Islet precursor cell (in vitro differentiated cells): Measurements from ENCODE around the gene BATF2.
A peak's percentile ranks its signal among the peaks of the same experiment; 100 is the strongest.
"Not testable (repeated sequence)": the region's sequence is repeated elsewhere in the genome, so short reads cannot be mapped to it uniquely, and the experiment has no call there.

ENCODE experiments used
- DNase-seq: peaks from one replicate; pipeline ENCODE4 v3.0.0-alpha.2; 2018

BATF2 gene

GRCh38 chr11:65013130-65013887 lies 16.5 kb upstream of the BATF2 start:
- peak; percentile 94 for DNase-seq

GRCh38 chr11:65008873-65009272 lies 12.1 kb upstream of the BATF2 start:
- no peak for DNase-seq

GRCh38 chr11:65008016-65008415 lies 11.2 kb upstream of the BATF2 start:
- no peak for DNase-seq

- not testable (repeated sequence) for DNase-seq
Measured at GRCh38 chr11:65003968-65004367, 7.2 kb upstream of the BATF2 start.

DNA sequence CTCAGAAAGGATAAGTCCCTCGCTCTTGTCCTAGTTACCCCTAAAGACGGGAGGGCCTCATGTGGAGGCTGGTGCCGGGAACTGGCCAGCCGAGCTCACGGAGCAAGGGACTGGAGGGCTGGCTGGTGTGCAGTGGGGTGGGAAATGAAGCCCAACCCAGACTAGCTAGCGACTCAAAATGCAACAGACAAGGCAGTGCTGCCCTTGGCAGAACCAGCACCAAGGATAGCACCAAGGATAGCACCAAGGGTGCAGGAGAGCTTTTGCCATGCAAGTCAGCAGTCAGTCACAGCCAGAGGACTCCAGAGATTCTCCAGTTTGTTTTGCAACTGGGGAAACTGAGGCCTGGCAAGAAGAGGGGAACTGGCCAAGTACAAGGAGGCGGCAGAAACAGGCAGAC lies 6.5 kb upstream of the BATF2 start:
- DNase-seq: peak; percentile 76

GRCh38 chr11:65002706-65003105 lies 5.9 kb upstream of the BATF2 start:
- DNase-seq: no peak

- no peak for DNase-seq
Measured at GRCh38 chr11:64999478-64999877, 2.7 kb upstream of the BATF2 start.

DNA sequence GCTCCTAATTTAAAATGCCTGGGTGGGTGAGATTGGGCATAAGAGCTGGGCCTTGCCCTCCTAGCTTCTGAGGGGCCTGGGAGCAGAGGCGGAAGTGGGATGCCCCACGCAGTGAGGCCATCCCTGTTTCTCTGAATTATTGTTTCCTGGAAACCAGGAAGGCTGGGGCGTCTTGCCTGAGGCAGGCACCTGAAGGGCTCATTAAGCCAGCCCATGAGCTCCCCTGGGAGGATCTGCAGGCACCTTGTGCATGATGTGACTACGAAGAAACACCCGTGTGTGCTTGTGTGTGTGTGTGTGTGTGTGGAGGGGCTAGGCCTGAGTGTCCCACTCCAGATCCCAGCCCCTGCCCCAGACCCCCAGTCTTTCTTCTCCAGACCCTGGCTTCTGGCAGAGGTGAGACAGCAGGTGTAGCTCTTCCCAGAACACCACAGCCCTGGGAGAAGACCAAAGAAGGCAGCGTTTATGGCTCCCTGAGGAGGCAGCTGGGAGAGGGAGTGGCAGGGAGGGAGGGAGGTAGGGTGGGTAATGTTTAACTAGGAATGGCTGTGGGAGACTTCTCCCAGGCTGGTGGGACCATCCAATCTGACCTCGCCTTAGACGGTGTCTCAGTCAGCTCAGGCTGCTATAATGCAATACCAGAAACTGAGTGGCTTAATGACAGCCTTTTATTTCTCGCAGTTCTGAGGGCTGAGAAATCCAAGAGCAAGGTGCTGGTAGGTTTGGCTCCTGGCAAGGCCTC lies 2.1 kb upstream of the BATF2 start:
- no peak for DNase-seq

DNA sequence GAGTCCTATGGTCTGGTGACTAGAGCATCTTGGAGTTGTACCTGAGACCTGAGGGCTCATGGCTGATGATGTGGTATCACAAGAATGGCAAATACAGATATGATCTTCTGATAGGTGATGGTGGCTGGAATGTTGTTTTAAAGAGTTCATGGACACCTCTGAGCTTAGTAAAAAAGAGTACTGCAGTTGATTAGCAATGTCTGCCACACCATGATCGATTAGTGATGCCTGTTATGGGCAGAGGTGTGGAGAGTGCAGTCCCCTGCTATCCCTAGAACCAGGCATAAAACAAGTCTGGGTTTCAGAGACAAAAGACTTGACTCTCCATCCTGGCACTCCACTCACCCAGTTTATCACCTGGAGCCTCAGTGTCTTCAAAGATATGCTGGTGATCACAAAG lies 1.4 kb upstream of the BATF2 start:
- no peak for DNase-seq

- DNase-seq: no peak
Measured at GRCh38 chr11:64996327-64996709, 453 bp downstream of the BATF2 start.

DNA sequence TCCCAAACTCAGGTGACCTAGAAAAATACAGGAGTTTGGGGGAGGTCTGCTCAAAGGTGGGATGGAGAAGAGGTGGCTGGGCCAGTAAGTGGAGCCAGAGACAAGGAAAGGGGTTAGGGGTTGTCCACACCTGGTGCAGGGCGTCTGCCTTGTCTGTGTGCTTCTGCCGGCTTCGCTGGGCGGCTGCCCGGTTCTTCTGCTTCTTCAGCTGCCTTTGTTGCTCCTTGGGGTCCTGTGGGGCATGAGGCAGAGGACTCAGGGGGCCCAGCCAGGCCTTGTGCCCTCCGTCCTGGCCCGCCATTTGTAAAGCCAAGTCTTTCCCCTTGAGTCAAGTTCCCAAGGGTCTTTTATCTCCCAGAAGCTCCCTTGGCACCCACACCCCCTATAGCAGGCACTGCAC lies 2.5 kb downstream of the BATF2 start:
- no peak for DNase-seq

- DNase-seq: no peak
Measured at GRCh38 chr11:64990222-64990923, 6.4 kb downstream of the BATF2 start.

GRCh38 chr11:64989416-64989815 lies 7.4 kb downstream of the BATF2 start:
- no peak for DNase-seq

- no peak for DNase-seq
Measured at GRCh38 chr11:64987998-64988854, 8.5 kb downstream of the BATF2 start.

DNA sequence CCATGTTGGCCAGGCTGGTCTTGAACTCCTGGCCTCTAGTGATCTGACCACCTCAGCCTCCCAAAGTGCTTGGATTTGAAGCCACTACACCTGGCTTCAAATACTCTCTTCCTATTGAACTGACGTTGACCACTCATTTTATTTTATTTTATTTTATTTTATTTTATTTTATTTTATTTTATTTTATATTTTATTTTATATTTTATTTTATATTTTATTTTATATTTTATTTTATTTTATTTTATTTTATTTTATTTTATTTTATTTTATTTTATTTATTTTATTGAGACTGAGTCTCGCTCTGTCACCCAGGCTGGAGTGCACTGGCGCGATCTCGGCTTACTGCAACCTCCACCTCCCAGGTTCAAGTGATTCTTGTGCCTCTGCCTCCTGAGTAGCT lies 13.4 kb downstream of the BATF2 start:
- DNase-seq: not testable (repeated sequence)

GRCh38 chr11:64976651-64977050 lies 20.1 kb downstream of the BATF2 start:
- no peak for DNase-seq

GRCh38 chr11:64974124-64974523 lies 22.6 kb downstream of the BATF2 start:
- no peak for DNase-seq

GRCh38 chr11:64971421-64972233 lies 25.1 kb downstream of the BATF2 start, which contains the start of gene MAJIN:
TSS of gene MAJIN (minus strand) at chr11:64972108. CDS start at chr11:64959405, 12,703 bp downstream.
- DNase-seq: peak; percentile 68

DNA sequence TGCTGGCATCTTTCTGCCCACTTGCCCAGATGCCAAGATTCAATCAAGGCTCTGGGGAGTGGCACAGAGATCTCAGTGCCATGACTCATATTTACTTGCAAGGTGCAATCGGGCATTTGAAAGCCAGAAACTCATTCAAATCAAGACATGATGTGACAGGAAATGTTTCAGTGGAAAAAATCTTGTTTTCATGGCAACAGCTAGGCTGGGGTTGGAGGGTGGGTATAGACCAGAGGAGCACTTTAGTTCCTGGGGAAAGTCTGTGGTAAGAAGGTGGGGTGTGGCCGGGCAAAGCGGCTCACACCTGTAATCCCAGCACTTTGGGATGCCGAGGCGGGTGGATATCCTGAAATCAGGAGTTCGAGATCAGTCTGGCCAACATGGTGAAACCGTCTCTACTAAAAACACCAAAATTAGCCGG lies 26.0 kb downstream of the BATF2 start:
- DNase-seq: no peak

- DNase-seq: no peak
Measured at GRCh38 chr11:64969209-64969608, 27.6 kb downstream of the BATF2 start.

- no peak for DNase-seq
Measured at GRCh38 chr11:64967375-64967774, 29.4 kb downstream of the BATF2 start.
